GM18867 (cell line): ENCODE measurements around the gene SHLD1.

Experiments
- ATAC-seq: cut with Tn5 transposase; IDR thresholded peaks from one replicate; pipeline ENCODE4 v1.9.1; 2021; ENCODE audit warnings: mild to moderate bottlenecking, moderate library complexity; ENCODE audit not compliant: unreplicated experiment

Gene SHLD1

DNA sequence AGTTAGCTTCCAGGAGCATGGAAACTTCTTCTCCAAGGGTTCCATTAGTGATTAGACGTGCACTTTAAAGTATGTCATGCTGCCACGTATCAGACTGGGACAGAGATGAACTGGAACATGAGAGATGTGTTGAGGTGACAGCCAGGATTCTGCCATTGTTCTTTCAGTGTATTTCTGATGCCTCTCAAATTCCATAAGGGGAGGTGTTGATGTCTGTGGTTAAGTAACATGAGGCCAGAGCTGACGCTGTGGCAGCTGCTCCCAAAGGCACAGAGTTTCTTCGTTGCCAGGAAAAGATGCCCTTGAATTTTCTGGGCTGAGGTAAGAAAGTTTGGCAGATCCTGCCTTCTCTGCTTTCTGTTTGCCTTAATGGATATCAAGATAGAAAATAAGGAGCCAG is 136.6 kb downstream of the SHLD1 start:
- no peak for ATAC-seq

DNA sequence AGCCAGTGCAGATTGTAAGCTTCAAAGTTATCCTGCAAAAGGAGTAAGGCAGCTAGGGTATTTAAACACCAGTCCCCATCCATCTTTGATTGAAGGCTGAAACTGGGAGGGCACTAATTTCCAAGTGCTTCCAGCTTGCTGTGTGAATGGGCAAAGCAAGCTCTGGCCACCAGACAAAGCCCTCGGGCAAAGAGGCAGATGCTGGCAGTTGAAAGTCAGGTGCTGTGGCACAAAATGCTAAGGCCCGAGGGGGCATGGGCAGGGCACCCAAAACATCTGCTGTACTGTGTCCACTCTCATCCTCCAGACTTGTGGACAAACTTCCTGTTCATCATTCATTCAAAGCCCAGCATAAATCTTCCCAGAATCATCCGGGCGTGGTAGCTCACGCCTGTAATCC is 137.2 kb downstream of the SHLD1 start:
- ATAC-seq = no peak

GRCh38 chr20:5888041-5888440 is 137.8 kb downstream of the SHLD1 start:
- ATAC-seq = no peak

GRCh38 chr20:5890773-5891441 is 140.7 kb downstream of the SHLD1 start:
- no peak for ATAC-seq

GRCh38 chr20:5893052-5893451 is 142.9 kb downstream of the SHLD1 start:
- no peak for ATAC-seq

DNA sequence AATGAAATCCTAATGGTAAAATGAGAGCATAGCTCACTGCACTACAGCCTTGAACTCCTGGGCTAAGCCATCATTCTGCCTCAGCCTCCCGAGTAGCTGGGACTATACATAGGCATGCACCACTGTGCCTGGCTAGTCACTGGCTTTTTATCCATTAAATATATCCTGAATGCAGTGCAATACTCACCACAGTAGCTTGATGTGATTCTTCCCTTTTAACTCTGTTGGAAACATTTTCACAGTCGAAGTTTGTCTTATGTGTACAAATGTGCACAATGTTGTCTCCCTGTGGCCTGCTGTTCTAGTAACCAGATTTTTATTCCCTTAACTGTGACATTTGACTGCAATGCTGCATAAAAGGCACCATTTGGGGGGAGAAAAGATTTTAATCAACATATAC is 143.4 kb downstream of the SHLD1 start:
- no peak for ATAC-seq

DNA sequence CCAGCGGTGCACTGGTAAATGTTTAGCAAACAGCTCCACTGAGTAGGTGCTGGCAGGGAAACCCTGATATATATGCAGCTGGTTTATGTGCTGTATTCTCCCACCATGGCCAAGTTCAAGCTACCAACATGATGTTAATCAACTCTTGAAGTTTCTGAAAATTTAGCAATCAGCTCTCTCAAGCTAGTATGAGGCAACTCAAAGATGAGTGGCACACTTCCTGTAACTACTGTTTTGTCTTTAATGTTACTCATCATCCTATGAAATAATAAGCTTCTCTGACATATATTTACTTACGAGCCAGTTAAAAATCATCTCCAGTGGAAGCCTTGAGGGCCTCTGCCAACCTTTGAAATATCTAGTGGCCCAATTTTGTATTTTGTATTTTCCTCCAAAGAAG is 145.4 kb downstream of the SHLD1 start:
- no peak for ATAC-seq

- no peak for ATAC-seq
Observed at GRCh38 chr20:5899444-5899843, 149.2 kb downstream of the SHLD1 start.

- no peak for ATAC-seq
Observed at GRCh38 chr20:5900908-5901307, 150.7 kb downstream of the SHLD1 start.

GRCh38 chr20:5908981-5909380 is 158.8 kb downstream of the SHLD1 start:
- no peak for ATAC-seq

GRCh38 chr20:5910186-5910585 is 160.0 kb downstream of the SHLD1 start:
- ATAC-seq = no peak

GRCh38 chr20:5913166-5913565 is 163.0 kb downstream of the SHLD1 start:
- no peak for ATAC-seq
